ENCODE results near the gene RAB34. TPM values are rescaled to one million over a fixed set of nuclear protein-coding genes. Genes with fewer than 3 reads are reported as not detected.

Gene RAB34
- total RNA-seq, 1 donor from 2014 or later, result 150 TPM

DNA sequence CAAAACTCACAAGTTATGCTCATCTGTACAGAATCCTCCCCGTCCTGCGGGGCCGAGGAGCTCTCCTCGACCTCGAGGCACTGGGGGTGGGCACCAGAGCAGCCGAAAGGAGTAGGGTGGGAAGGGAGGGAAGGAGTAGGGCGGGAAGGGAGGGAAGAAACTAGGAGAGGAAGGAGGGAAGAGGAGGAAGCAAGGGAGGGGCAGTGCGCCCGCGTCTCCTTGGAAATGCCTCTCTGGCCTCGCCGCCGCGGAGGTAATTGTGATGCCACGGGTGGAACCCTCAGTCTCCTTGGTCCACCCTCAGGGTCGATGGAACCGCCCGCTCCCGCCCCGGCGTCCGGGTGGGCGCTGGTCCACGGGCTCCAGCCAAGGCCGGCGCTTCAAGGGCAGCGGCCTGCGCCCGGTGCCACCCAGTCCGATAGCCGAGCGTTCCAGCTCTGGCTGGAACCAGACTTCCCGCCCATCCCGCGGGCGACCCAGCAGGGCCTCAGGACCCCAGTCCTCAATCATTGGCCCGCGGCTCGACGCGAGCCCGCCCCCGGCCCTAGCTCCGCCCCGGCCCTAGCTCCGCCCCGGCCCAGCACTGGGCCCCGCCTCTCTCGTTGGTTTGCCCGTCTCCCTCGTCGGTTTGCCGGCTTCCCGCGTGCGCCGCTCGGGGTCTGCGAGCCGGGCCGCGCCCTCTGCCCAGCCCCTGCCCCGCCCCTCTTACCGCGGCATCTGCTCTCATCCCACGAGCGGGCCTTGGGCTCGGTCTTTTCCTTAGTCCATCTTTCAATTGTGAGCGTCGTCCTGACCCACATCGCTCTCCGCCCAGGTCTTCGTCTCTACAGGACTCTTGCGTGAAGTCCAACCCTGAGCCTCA lies 6.6 kb downstream of the RAB34 start:
- FAIRE-seq, result no peak

DNA sequence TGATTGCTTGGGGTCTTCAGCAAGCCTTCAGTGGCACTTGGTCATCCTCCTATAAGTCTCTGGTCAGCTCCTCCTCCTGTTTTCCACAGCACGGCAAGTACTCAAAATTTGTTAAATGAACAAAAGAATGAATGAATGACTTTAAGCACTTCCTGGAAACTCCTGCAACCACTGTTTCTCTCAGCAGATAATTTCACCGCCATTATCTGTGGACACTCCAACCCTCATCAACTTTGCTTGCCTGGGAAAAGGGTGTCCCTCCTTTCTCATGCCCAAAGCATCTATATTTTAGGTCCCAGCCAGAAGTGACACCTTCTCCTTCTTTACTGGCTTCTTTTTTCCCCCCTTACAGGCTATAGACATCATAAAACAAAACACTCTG lies 10.3 kb downstream of the RAB34 start:
- H3K79me2 ChIP-seq (ENCODE audit: insufficient read depth, low read length), result peaks cover 4% of the 10 kb centered on the region
- Mint-ChIP-seq H3K27ac (ENCODE audit: unreplicated experiment) (no peak overlapping the region), H3K9me3 (ENCODE audit: unreplicated experiment) (no peaks in the 10 kb centered on the region), H3K36me3 (ENCODE audit: low read depth, unreplicated experiment) (peaks cover 13% of the 10 kb centered on the region), H3K4me3 (ENCODE audit: unreplicated experiment) (no peak overlapping the region), H3K27me3 (ENCODE audit: low read depth, unreplicated experiment) (no peaks in the 10 kb centered on the region), H3K4me1 (ENCODE audit: low read depth, unreplicated experiment) (peaks cover 4% of the 10 kb centered on the region)
- H3K36me3 ChIP-seq (ENCODE audit: insufficient read depth, low read length), result peaks cover 11% of the 10 kb centered on the region
- H3K9me3 ChIP-seq (ENCODE audit: insufficient read depth, low read depth, low read length), result no peaks in the 10 kb centered on the region
- peaks cover 12% of the 10 kb centered on the region for H3K4me1 ChIP-seq (ENCODE audit: insufficient read depth, low read length)
- no peak overlapping the region for H2AFZ ChIP-seq (ENCODE audit: low read depth, low read length)
- H3K4me3 ChIP-seq (ENCODE audit: insufficient read depth, low read depth, low read length), result no peak overlapping the region
- no peak overlapping the region for H3K4me2 ChIP-seq (ENCODE audit: low read length)
- no peaks in the 10 kb centered on the region for H3K27me3 ChIP-seq (ENCODE audit: insufficient read depth, low read length)
- H3K9ac ChIP-seq (ENCODE audit: low read length), result no peak overlapping the region
- no peak overlapping the region for H3K27ac ChIP-seq (ENCODE audit: low read depth, low read length)
- H4K20me1 ChIP-seq (ENCODE audit: insufficient read depth, low read length), result peaks cover 19% of the 10 kb centered on the region
- TF ChIP-seq EZH2 (IDR thresholded peaks at IDR 0.05; ENCODE audit: insufficient read depth, low read length), result no peak
- TF ChIP-seq, protein P1, sequence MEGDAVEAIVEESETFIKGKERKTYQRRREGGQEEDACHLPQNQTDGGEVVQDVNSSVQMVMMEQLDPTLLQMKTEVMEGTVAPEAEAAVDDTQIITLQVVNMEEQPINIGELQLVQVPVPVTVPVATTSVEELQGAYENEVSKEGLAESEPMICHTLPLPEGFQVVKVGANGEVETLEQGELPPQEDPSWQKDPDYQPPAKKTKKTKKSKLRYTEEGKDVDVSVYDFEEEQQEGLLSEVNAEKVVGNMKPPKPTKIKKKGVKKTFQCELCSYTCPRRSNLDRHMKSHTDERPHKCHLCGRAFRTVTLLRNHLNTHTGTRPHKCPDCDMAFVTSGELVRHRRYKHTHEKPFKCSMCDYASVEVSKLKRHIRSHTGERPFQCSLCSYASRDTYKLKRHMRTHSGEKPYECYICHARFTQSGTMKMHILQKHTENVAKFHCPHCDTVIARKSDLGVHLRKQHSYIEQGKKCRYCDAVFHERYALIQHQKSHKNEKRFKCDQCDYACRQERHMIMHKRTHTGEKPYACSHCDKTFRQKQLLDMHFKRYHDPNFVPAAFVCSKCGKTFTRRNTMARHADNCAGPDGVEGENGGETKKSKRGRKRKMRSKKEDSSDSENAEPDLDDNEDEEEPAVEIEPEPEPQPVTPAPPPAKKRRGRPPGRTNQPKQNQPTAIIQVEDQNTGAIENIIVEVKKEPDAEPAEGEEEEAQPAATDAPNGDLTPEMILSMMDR (IDR thresholded peaks at IDR 0.05; ENCODE audit: insufficient read depth, low read depth, low read length), result no peak
- DNase-seq (ENCODE audit: low read depth) (no peak), FAIRE-seq (no peak)

More for the DNA sequence above, 6.6 kb downstream of the RAB34 start:
- Histone ChIP-seq H3K9me3 (ENCODE audit: insufficient read depth, low read depth, low read length) (no peaks in the 10 kb centered on the region), H3K4me2 (ENCODE audit: low read length) (peak overlapping the region; percentile 86), H3K4me3 (ENCODE audit: insufficient read depth, low read depth, low read length) (peak overlapping the region; percentile 66), H3K27me3 (ENCODE audit: insufficient read depth, low read length) (no peaks in the 10 kb centered on the region), H3K27ac (ENCODE audit: low read depth, low read length) (peak overlapping the region; percentile 82), H2AFZ (ENCODE audit: low read depth, low read length) (peak overlapping the region; percentile 67), H3K9ac (ENCODE audit: low read length) (peak overlapping the region; percentile 81), H4K20me1 (ENCODE audit: insufficient read depth, low read length) (peaks cover 32% of the 10 kb centered on the region), H3K79me2 (ENCODE audit: insufficient read depth, low read length) (peaks cover 23% of the 10 kb centered on the region), H3K36me3 (ENCODE audit: insufficient read depth, low read length) (peaks cover 16% of the 10 kb centered on the region), H3K4me1 (ENCODE audit: insufficient read depth, low read length) (peaks cover 20% of the 10 kb centered on the region)
- H3K4me3 Mint-ChIP-seq (ENCODE audit: unreplicated experiment), result peak overlapping the region; percentile 91
- peaks cover 27% of the 10 kb centered on the region for H3K36me3 Mint-ChIP-seq (ENCODE audit: low read depth, unreplicated experiment)
- no peaks in the 10 kb centered on the region for H3K9me3 Mint-ChIP-seq (ENCODE audit: unreplicated experiment)
- peaks cover 17% of the 10 kb centered on the region for H3K4me1 Mint-ChIP-seq (ENCODE audit: low read depth, unreplicated experiment)
- no peaks in the 10 kb centered on the region for H3K27me3 Mint-ChIP-seq (ENCODE audit: low read depth, unreplicated experiment)
- DNase-seq (ENCODE audit: low read depth), result peak; percentile 73
- TF ChIP-seq, protein P1 (IDR thresholded peaks at IDR 0.05; ENCODE audit: insufficient read depth, low read depth, low read length), result no peak
- no peak for TF ChIP-seq EZH2 (IDR thresholded peaks at IDR 0.05; ENCODE audit: insufficient read depth, low read length)
- H3K27ac Mint-ChIP-seq (ENCODE audit: unreplicated experiment), result peak overlapping the region; percentile 80
